Breast epithelium (tissue), 3 donors: ENCODE results near the gene SIK1.
"Not testable (repeated sequence)": the region's sequence is repeated elsewhere in the genome, so short reads cannot be mapped to it uniquely, and the experiment has no call there.

Source experiments
- CTCF ChIP-seq, 3 donors: fragments of 450-650 bp; IDR thresholded peaks; one replicate each; pipeline ENCODE4 v1.5.1; 2016 to 2017; ENCODE audit warnings: antibody characterized with exemption in 3 of 3, mild to moderate bottlenecking in 3 of 3, moderate library complexity in 3 of 3
- POLR2A ChIP-seq: fragments of 450-650 bp; IDR thresholded peaks from one replicate; pipeline ENCODE4 v1.6.1; 2016; ENCODE audit warnings: antibody characterized with exemption, mild to moderate bottlenecking, moderate library complexity
- POLR2AphosphoS5 ChIP-seq, 3 donors: sonication (generic); formaldehyde crosslinking; IDR thresholded peaks; one replicate each; pipeline ENCODE4 v1.6.1; 2017; ENCODE audit warnings: antibody characterized with exemption in 3 of 3

- not testable (repeated sequence) for TF ChIP-seq POLR2AphosphoS5 (IDR thresholded peaks at IDR 0.05); CTCF (IDR thresholded peaks at IDR 0.05); POLR2A
Observed at GRCh38 chr21:43380337-43380736, 46.6 kb downstream of the SIK1 start.
